Neural cell (in vitro differentiated cells): ENCODE data around the gene RNU7-1. TPM values are rescaled to one million over a fixed set of nuclear protein-coding genes. Genes with fewer than 3 reads are reported as not detected.
A peak's percentile ranks its signal among the peaks of the same experiment; 100 is the strongest.

Experiments
- H2AFZ ChIP-seq: fragments of 200-600, 300-800 bp; sonication (generic), shearing (Covaris generic); 2 replicates; pipeline ENCODE4 v1.6.0; 2014; ENCODE audit warnings: low read depth, mild to moderate bottlenecking, antibody characterized with exemption, low read length, moderate library complexity
- H3F3A ChIP-seq: fragments of 200-600 bp; shearing (Covaris generic); 2 replicates; pipeline ENCODE4 v1.6.1; 2016; ENCODE audit warnings: mild to moderate bottlenecking, moderate library complexity, mixed read lengths, antibody characterized with exemption, low read length; ENCODE audit not compliant: insufficient read depth, poor library complexity, severe bottlenecking
- H3K27ac ChIP-seq: fragments of 200-600, 300-800 bp; sonication (generic), shearing (Covaris generic); 2 replicates; pipeline ENCODE4 v1.5.1; 2014; ENCODE audit warnings: mild to moderate bottlenecking, low read length, moderate library complexity
- H3K27me3 ChIP-seq: fragments of 300-800, 200-600 bp; sonication (generic), shearing (Covaris generic); 2 replicates; pipeline ENCODE4 v1.6.0; 2014; ENCODE audit warnings: mild to moderate bottlenecking, low read depth, low read length, moderate library complexity; ENCODE audit not compliant: insufficient read depth
- H3K36me3 ChIP-seq: fragments of 300-800, 200-600 bp; sonication (generic), shearing (Covaris generic); 2 replicates; pipeline ENCODE4 v1.5.1; 2014; ENCODE audit warnings: mild to moderate bottlenecking, antibody characterized with exemption, low read length, moderate library complexity; ENCODE audit not compliant: insufficient read depth
- H3K4me2 ChIP-seq: fragments of 300-800, 200-600 bp; sonication (generic), shearing (Covaris generic); 2 replicates; pipeline ENCODE4 v1.6.0; 2014; ENCODE audit warnings: mild to moderate bottlenecking, low read length
- H3K4me3 ChIP-seq: fragments of 300-800, 200-600 bp; sonication (generic), shearing (Covaris generic); 2 replicates; pipeline ENCODE4 v1.5.1; 2014; ENCODE audit warnings: mild to moderate bottlenecking, low read length, moderate library complexity
- H3K79me2 ChIP-seq: fragments of 200-600 bp; shearing (Covaris generic); replicated peaks from 2 replicates; pipeline ENCODE4 v1.6.0; 2014; ENCODE audit warnings: mild to moderate bottlenecking, low read length, moderate library complexity; ENCODE audit not compliant: insufficient read depth
- H3K9ac ChIP-seq: fragments of 300-800, 200-600 bp; sonication (generic), shearing (Covaris generic); 2 replicates; pipeline ENCODE4 v1.6.1; 2016; ENCODE audit warnings: mild to moderate bottlenecking, low read length, mixed read lengths
- H3K9me2 ChIP-seq: fragments of 200-600 bp; shearing (Covaris generic); 2 replicates; pipeline ENCODE4 v1.6.1; 2016; ENCODE audit warnings: mild to moderate bottlenecking, low read length, mixed read lengths; ENCODE audit not compliant: insufficient read depth
- H3K9me3 ChIP-seq: fragments of 200-600, 300-800 bp; sonication (generic), shearing (Covaris generic); 2 replicates; pipeline ENCODE4 v1.6.1; 2016; ENCODE audit warnings: mild to moderate bottlenecking, mixed run types, low read length, moderate library complexity, mixed read lengths
- H4K20me1 ChIP-seq: fragments of 200-600 bp; shearing (Covaris generic); 2 replicates; pipeline ENCODE4 v1.6.1; 2016; ENCODE audit warnings: mild to moderate bottlenecking, mixed run types; ENCODE audit not compliant: insufficient read depth
- CTCF ChIP-seq: fragments of 450-650 bp; IDR thresholded peaks from 2 replicates; pipeline ENCODE4 v1.5.1; 2014; ENCODE audit warnings: antibody characterized with exemption, mild to moderate bottlenecking, moderate library complexity; ENCODE audit not compliant: poor library complexity, severe bottlenecking
- EP300 ChIP-seq: fragments of 450-650 bp; conservative IDR thresholded peaks from 2 replicates; pipeline ENCODE4 v1.6.1; 2014; ENCODE audit warnings: antibody characterized with exemption, mild to moderate bottlenecking, moderate library complexity; ENCODE audit not compliant: poor library complexity, severe bottlenecking
- EZH2 ChIP-seq: fragments of 200-600, 300-800 bp; shearing (Covaris generic), sonication (generic); IDR thresholded peaks from 2 replicates; pipeline ENCODE4 v1.6.1; 2014; ENCODE audit warnings: antibody characterized with exemption, low read length, borderline replicate concordance, mild to moderate bottlenecking; ENCODE audit not compliant: insufficient read depth, poor library complexity, severe bottlenecking
- MXI1 ChIP-seq: fragments of 450-650 bp; conservative IDR thresholded peaks from 2 replicates; pipeline ENCODE4 v1.6.1; 2014; ENCODE audit warnings: antibody characterized with exemption, mild to moderate bottlenecking; ENCODE audit not compliant: poor library complexity, severe bottlenecking
- POLR2AphosphoS5 ChIP-seq: IDR thresholded peaks from 2 replicates; pipeline ENCODE4 v1.6.1; 2012
- RAD21 ChIP-seq: fragments of 450-650 bp; conservative IDR thresholded peaks from 2 replicates; pipeline ENCODE4 v1.6.1; 2014; ENCODE audit warnings: antibody characterized with exemption, mild to moderate bottlenecking, moderate library complexity
- REST ChIP-seq: IDR thresholded peaks from 2 replicates; pipeline ENCODE4 v1.6.1; 2012; ENCODE audit warnings: borderline replicate concordance
- SMC3 ChIP-seq: fragments of 450-650 bp; conservative IDR thresholded peaks from 2 replicates; pipeline ENCODE4 v1.6.1; 2014; ENCODE audit warnings: antibody characterized with exemption, mild to moderate bottlenecking, moderate library complexity; ENCODE audit not compliant: poor library complexity
- TAF1 ChIP-seq: IDR thresholded peaks from 2 replicates; pipeline ENCODE4 v1.6.1; 2012; ENCODE audit warnings: low read depth
- polyA plus RNA-seq: library from polyadenylated mRNA; depleted of rRNA; stranded (reverse); fragments of >200 nt; gene quantifications from 2 replicates; pipeline ENCODE4 v1.2.3, GENCODE V29; 2014

RNU7-1 gene
- polyA plus RNA-seq, 1 donor from 2014 or later = not detected

DNA sequence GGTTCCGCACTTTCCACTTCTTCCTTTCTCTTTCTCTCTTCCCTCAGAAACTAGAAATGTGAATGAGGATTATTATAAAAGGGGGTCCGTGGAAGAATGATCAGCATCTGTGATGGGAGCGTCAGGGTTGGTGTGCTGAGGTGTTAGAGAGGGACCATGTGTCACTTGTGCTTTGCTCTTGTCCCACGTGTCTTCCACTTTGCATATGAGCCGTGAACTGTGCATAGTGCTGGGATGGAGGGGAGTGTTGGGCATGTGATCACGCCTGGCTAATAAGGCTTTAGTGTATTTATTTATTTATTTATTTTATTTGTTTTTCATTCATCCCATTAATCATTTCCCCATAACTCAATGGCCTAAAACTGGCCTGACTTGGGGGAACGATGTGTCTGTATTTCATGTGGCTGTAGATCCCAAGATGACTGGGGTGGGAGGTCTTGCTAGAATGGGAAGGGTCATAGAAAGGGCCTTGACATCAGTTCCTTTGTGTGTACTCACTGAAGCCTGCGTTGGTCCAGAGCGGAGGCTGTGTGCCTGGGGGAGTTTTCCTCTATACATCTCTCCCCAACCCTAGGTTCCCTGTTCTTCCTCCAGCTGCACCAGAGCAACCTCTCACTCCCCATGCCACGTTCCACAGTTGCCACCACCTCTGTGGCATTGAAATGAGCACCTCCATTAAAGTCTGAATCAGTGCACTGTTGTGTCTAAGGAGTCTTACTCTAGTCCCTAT, 20.4 kb upstream of the RNU7-1 start:
- Histone ChIP-seq H3K27me3 (no peaks in the 10 kb centered on the region), H3K9me2 (no peaks in the 10 kb centered on the region), H3K27ac (no peak overlapping the region), H3K36me3 (no peaks in the 10 kb centered on the region), H3F3A (peaks cover 8% of the 10 kb centered on the region), H3K4me3 (no peak overlapping the region), H2AFZ (no peak overlapping the region), H3K9ac (no peak overlapping the region), H4K20me1 (no peaks in the 10 kb centered on the region), H3K4me2 (no peak overlapping the region), H3K9me3 (no peaks in the 10 kb centered on the region), H3K79me2 (no peaks in the 10 kb centered on the region)
- no peak for TF ChIP-seq POLR2AphosphoS5
- no peak for TF ChIP-seq MXI1
- TF ChIP-seq EP300 = no peak
- TF ChIP-seq RAD21 = no peak
- no peak for TF ChIP-seq SMC3
- no peak for TF ChIP-seq REST
- TF ChIP-seq CTCF = no peak
- no peak for TF ChIP-seq TAF1
- TF ChIP-seq EZH2 = no peak

- Histone ChIP-seq H3K4me3 (no peak overlapping the region), H3K27me3 (no peaks in the 10 kb centered on the region), H4K20me1 (no peaks in the 10 kb centered on the region), H3K9ac (peak overlapping the region; percentile 98), H3K4me2 (no peak overlapping the region), H2AFZ (no peak overlapping the region), H3K9me3 (no peaks in the 10 kb centered on the region), H3K27ac (peak overlapping the region; percentile 94), H3F3A (peaks cover 8% of the 10 kb centered on the region), H3K36me3 (no peaks in the 10 kb centered on the region), H3K79me2 (peaks cover 6% of the 10 kb centered on the region), H3K9me2 (no peaks in the 10 kb centered on the region)
- TF ChIP-seq EP300 (no peak), SMC3 (no peak), RAD21 (no peak), EZH2 (no peak), MXI1 (no peak), CTCF (no peak), POLR2AphosphoS5 (no peak), REST (no peak), TAF1 (no peak)
Measured at GRCh38 chr12:6923851-6924250, 19.8 kb upstream of the RNU7-1 start.
